ENCODE results near the gene GEN1.

The GEN1 gene

GRCh38 chr2:17788773-17789172 is 34.8 kb downstream of the GEN1 start:
- Histone ChIP-seq H2BK120ac (ENCODE audit: low read depth, low read length) (no peak overlapping the region), H3K4me2 (ENCODE audit: low read length) (no peak overlapping the region), H3K18ac (ENCODE audit: low read length) (no peak overlapping the region), H3K56ac (ENCODE audit: low read length) (no peak overlapping the region), H4K5ac (ENCODE audit: low read length) (no peak overlapping the region), H2BK5ac (ENCODE audit: low read length) (no peak overlapping the region), H2BK15ac (replicated peaks; ENCODE audit: low read depth) (no peak overlapping the region), H3K27me3 (ENCODE audit: insufficient read depth, low read length, poor library complexity) (no peaks in the 10 kb centered on the region), H3K4ac (ENCODE audit: low read depth, low read length) (no peak overlapping the region), H3K79me2 (ENCODE audit: control insufficient read depth, insufficient read depth, low read length) (no peaks in the 10 kb centered on the region), H3K36me3 (ENCODE audit: control insufficient read depth, insufficient read depth, low read length) (no peaks in the 10 kb centered on the region), H3K23ac (ENCODE audit: low read length) (no peak overlapping the region), H2AK5ac (ENCODE audit: low read length) (no peak overlapping the region), H3K79me1 (ENCODE audit: low read length) (no peaks in the 10 kb centered on the region), H3K4me3 (ENCODE audit: low read length) (no peak overlapping the region), H4K8ac (ENCODE audit: low read depth, low read length) (no peak overlapping the region), H3K9ac (ENCODE audit: low read length) (no peak overlapping the region), H3K4me1 (ENCODE audit: control insufficient read depth, low read depth, low read length) (peaks cover 11% of the 10 kb centered on the region), H3K27ac (ENCODE audit: low read depth, low read length) (no peak overlapping the region)
- peak; percentile 32 for DNase-seq
- no CpG with 5 or more reads among the region's 4 CpGs for WGBS (ENCODE audit: extremely low coverage, insufficient coverage, low lambda C conversion rate)

DNA sequence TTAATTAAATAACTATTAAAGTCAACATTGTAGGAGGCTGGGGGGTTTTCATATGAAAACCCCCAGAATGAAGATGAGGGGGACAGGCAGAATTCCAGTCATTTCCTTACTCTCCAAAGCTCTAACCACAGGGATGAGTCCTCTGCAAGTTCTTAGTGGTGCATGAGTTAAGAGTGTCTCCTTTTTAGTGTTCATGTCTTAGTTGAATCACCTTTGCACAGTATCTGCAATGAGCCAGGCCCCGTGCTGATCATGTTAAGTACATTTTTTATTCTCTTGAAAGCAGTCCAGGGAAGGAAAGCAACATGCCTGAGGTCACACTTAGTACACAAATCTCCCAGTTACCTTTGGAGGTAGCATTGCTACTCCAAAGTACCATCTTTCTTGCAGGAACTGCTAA is 36.6 kb downstream of the GEN1 start:
- WGBS (ENCODE audit: extremely low coverage, insufficient coverage, low lambda C conversion rate): no CpG with 5 or more reads among the region's 1 CpG

GRCh38 chr2:17791121-17791816 is 37.3 kb downstream of the GEN1 start:
- no peaks in the 10 kb centered on the region for H3K79me2 ChIP-seq (ENCODE audit: control insufficient read depth, insufficient read depth, low read length)
- no peak overlapping the region for H3K4ac ChIP-seq (ENCODE audit: low read depth, low read length)
- no peak overlapping the region for H3K18ac ChIP-seq (ENCODE audit: low read length)
- no peak overlapping the region for H3K23ac ChIP-seq (ENCODE audit: low read length)
- H3K79me1 ChIP-seq (ENCODE audit: low read length): no peaks in the 10 kb centered on the region
- H2BK15ac ChIP-seq (replicated peaks; ENCODE audit: low read depth): no peak overlapping the region
- H4K5ac ChIP-seq (ENCODE audit: low read length): no peak overlapping the region
- peaks cover 11% of the 10 kb centered on the region for H3K4me1 ChIP-seq (ENCODE audit: control insufficient read depth, low read depth, low read length)
- no peak overlapping the region for H3K4me2 ChIP-seq (ENCODE audit: low read length)
- no peaks in the 10 kb centered on the region for H3K36me3 ChIP-seq (ENCODE audit: control insufficient read depth, insufficient read depth, low read length)
- H3K9ac ChIP-seq (ENCODE audit: low read length): no peak overlapping the region
- no peak overlapping the region for H3K4me3 ChIP-seq (ENCODE audit: low read length)
- H3K27me3 ChIP-seq (ENCODE audit: insufficient read depth, low read length, poor library complexity): no peaks in the 10 kb centered on the region
- no peak overlapping the region for H4K8ac ChIP-seq (ENCODE audit: low read depth, low read length)
- no peak overlapping the region for H2BK5ac ChIP-seq (ENCODE audit: low read length)
- WGBS (ENCODE audit: extremely low coverage, insufficient coverage, low lambda C conversion rate): no CpG with 5 or more reads among the region's 5 CpGs
- no peak overlapping the region for H2AK5ac ChIP-seq (ENCODE audit: low read length)
- H3K27ac ChIP-seq (ENCODE audit: low read depth, low read length): no peak overlapping the region
- DNase-seq: no peak
- no peak overlapping the region for H3K56ac ChIP-seq (ENCODE audit: low read length)
- no peak overlapping the region for H2BK120ac ChIP-seq (ENCODE audit: low read depth, low read length)

More for the DNA sequence above, 36.6 kb downstream of the GEN1 start:
- Histone ChIP-seq H3K9ac (ENCODE audit: low read length) (no peak overlapping the region), H3K4ac (ENCODE audit: low read depth, low read length) (no peak overlapping the region), H2AK5ac (ENCODE audit: low read length) (no peak overlapping the region), H3K23ac (ENCODE audit: low read length) (no peak overlapping the region), H3K4me1 (ENCODE audit: control insufficient read depth, low read depth, low read length) (peaks cover 11% of the 10 kb centered on the region), H3K27me3 (ENCODE audit: insufficient read depth, low read length, poor library complexity) (no peaks in the 10 kb centered on the region), H3K56ac (ENCODE audit: low read length) (no peak overlapping the region), H4K8ac (ENCODE audit: low read depth, low read length) (no peak overlapping the region), H2BK15ac (replicated peaks; ENCODE audit: low read depth) (no peak overlapping the region), H3K18ac (ENCODE audit: low read length) (no peak overlapping the region), H4K5ac (ENCODE audit: low read length) (no peak overlapping the region), H3K4me3 (ENCODE audit: low read length) (no peak overlapping the region), H3K79me1 (ENCODE audit: low read length) (no peaks in the 10 kb centered on the region), H3K36me3 (ENCODE audit: control insufficient read depth, insufficient read depth, low read length) (no peaks in the 10 kb centered on the region), H3K27ac (ENCODE audit: low read depth, low read length) (no peak overlapping the region), H2BK5ac (ENCODE audit: low read length) (no peak overlapping the region), H3K79me2 (ENCODE audit: control insufficient read depth, insufficient read depth, low read length) (no peaks in the 10 kb centered on the region), H3K4me2 (ENCODE audit: low read length) (no peak overlapping the region), H2BK120ac (ENCODE audit: low read depth, low read length) (no peak overlapping the region)
- no peak for DNase-seq

GRCh38 chr2:17791817-17792130 is 37.8 kb downstream of the GEN1 start:
- Histone ChIP-seq H3K9ac (ENCODE audit: low read length) (no peak overlapping the region), H3K4ac (ENCODE audit: low read depth, low read length) (no peak overlapping the region), H3K56ac (ENCODE audit: low read length) (no peak overlapping the region), H3K79me1 (ENCODE audit: low read length) (no peaks in the 10 kb centered on the region), H3K23ac (ENCODE audit: low read length) (no peak overlapping the region), H3K18ac (ENCODE audit: low read length) (no peak overlapping the region), H3K27ac (ENCODE audit: low read depth, low read length) (no peak overlapping the region), H4K8ac (ENCODE audit: low read depth, low read length) (no peak overlapping the region), H3K27me3 (ENCODE audit: insufficient read depth, low read length, poor library complexity) (no peaks in the 10 kb centered on the region), H3K4me3 (ENCODE audit: low read length) (no peak overlapping the region), H2BK5ac (ENCODE audit: low read length) (no peak overlapping the region), H3K4me2 (ENCODE audit: low read length) (no peak overlapping the region), H2BK15ac (replicated peaks; ENCODE audit: low read depth) (no peak overlapping the region), H3K79me2 (ENCODE audit: control insufficient read depth, insufficient read depth, low read length) (no peaks in the 10 kb centered on the region), H4K5ac (ENCODE audit: low read length) (no peak overlapping the region), H3K4me1 (ENCODE audit: control insufficient read depth, low read depth, low read length) (peaks cover 11% of the 10 kb centered on the region), H3K36me3 (ENCODE audit: control insufficient read depth, insufficient read depth, low read length) (no peaks in the 10 kb centered on the region), H2BK120ac (ENCODE audit: low read depth, low read length) (no peak overlapping the region), H2AK5ac (ENCODE audit: low read length) (no peak overlapping the region)
- DNase-seq: no peak
- WGBS (ENCODE audit: extremely low coverage, insufficient coverage, low lambda C conversion rate): no CpG with 5 or more reads among the region's 2 CpGs

DNA sequence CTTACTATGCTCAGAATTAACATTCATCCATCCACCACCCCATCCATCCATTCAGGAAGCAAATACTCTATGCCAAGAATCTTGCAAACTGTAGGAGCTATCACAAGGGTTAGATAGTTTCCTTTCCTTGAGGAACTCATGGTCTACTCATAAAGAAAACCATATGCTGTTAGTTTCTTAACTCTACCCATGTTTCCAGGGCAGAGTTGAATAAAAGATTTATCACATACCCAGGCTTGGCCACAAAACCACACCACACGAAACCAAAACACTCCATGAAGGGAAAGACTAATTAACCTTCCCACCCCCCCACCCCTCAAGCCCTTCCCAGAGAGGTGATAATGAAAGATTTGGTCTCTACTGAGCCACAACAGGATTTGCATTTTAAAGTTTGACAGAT is 38.6 kb downstream of the GEN1 start:
- Histone ChIP-seq H2BK15ac (replicated peaks; ENCODE audit: low read depth) (no peak overlapping the region), H3K36me3 (ENCODE audit: control insufficient read depth, insufficient read depth, low read length) (no peaks in the 10 kb centered on the region), H2BK5ac (ENCODE audit: low read length) (no peak overlapping the region), H3K27ac (ENCODE audit: low read depth, low read length) (no peak overlapping the region), H3K23ac (ENCODE audit: low read length) (no peak overlapping the region), H3K4ac (ENCODE audit: low read depth, low read length) (no peak overlapping the region), H3K4me3 (ENCODE audit: low read length) (no peak overlapping the region), H3K27me3 (ENCODE audit: insufficient read depth, low read length, poor library complexity) (no peaks in the 10 kb centered on the region), H3K56ac (ENCODE audit: low read length) (no peak overlapping the region), H3K4me2 (ENCODE audit: low read length) (no peak overlapping the region), H3K9ac (ENCODE audit: low read length) (no peak overlapping the region), H3K79me2 (ENCODE audit: control insufficient read depth, insufficient read depth, low read length) (no peaks in the 10 kb centered on the region), H3K4me1 (ENCODE audit: control insufficient read depth, low read depth, low read length) (peaks cover 11% of the 10 kb centered on the region), H2BK120ac (ENCODE audit: low read depth, low read length) (no peak overlapping the region), H4K5ac (ENCODE audit: low read length) (no peak overlapping the region), H2AK5ac (ENCODE audit: low read length) (no peak overlapping the region), H3K79me1 (ENCODE audit: low read length) (no peaks in the 10 kb centered on the region), H3K18ac (ENCODE audit: low read length) (peak overlapping the region; percentile 32), H4K8ac (ENCODE audit: low read depth, low read length) (no peak overlapping the region)
- no peak for DNase-seq
- no CpG with 5 or more reads among the region's 1 CpG for WGBS (ENCODE audit: extremely low coverage, insufficient coverage, low lambda C conversion rate)

DNA sequence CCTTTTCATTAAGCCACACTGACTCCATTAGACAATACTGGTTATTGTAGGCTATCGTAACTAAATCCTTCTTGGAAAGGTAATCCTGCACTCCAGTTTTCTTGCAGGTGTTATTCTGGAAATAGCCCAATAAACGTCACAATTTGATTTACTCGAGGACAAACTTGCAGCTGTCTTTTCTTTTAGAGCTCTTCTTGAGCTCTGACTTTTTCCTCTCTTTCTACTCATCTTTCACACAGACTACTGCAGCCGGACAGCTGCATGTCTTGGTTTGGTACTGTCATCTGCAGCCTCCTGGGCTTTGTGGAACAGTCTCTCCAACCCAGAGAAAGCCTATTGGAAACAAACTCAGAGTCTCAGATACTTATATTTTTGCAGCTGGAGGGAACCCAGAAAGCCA is 39.4 kb downstream of the GEN1 start:
- Histone ChIP-seq H3K27ac (ENCODE audit: low read depth, low read length) (no peak overlapping the region), H2BK5ac (ENCODE audit: low read length) (no peak overlapping the region), H4K8ac (ENCODE audit: low read depth, low read length) (no peak overlapping the region), H3K4me1 (ENCODE audit: control insufficient read depth, low read depth, low read length) (peaks cover 11% of the 10 kb centered on the region), H3K79me1 (ENCODE audit: low read length) (no peaks in the 10 kb centered on the region), H3K4me2 (ENCODE audit: low read length) (no peak overlapping the region), H3K36me3 (ENCODE audit: control insufficient read depth, insufficient read depth, low read length) (no peaks in the 10 kb centered on the region), H3K79me2 (ENCODE audit: control insufficient read depth, insufficient read depth, low read length) (no peaks in the 10 kb centered on the region), H3K4ac (ENCODE audit: low read depth, low read length) (no peak overlapping the region), H3K56ac (ENCODE audit: low read length) (no peak overlapping the region), H3K18ac (ENCODE audit: low read length) (no peak overlapping the region), H2BK15ac (replicated peaks; ENCODE audit: low read depth) (no peak overlapping the region), H2BK120ac (ENCODE audit: low read depth, low read length) (no peak overlapping the region), H3K27me3 (ENCODE audit: insufficient read depth, low read length, poor library complexity) (no peaks in the 10 kb centered on the region), H4K5ac (ENCODE audit: low read length) (no peak overlapping the region), H3K4me3 (ENCODE audit: low read length) (no peak overlapping the region), H2AK5ac (ENCODE audit: low read length) (no peak overlapping the region), H3K9ac (ENCODE audit: low read length) (no peak overlapping the region), H3K23ac (ENCODE audit: low read length) (no peak overlapping the region)
- WGBS (ENCODE audit: extremely low coverage, insufficient coverage, low lambda C conversion rate): no CpG with 5 or more reads among the region's 4 CpGs
- DNase-seq: no peak

Measured in mesendoderm (in vitro differentiated cells).